ENCODE results near the gene SEMA3A.

SEMA3A gene

GRCh38 chr7:84144935-84145334 is 49.7 kb downstream of the SEMA3A start:
- no peaks in the 10 kb centered on the region for H3K36me3 ChIP-seq (ENCODE audit: control insufficient read depth, insufficient read depth, low read length)
- H3K4me3 ChIP-seq (ENCODE audit: low read length): no peak overlapping the region
- no peaks in the 10 kb centered on the region for H3K27me3 ChIP-seq (ENCODE audit: control insufficient read depth, insufficient read depth, low read length)
- H3K9ac ChIP-seq (ENCODE audit: low read length): no peak overlapping the region
- no peaks in the 10 kb centered on the region for H3K4me1 ChIP-seq (ENCODE audit: control insufficient read depth, insufficient read depth, low read length)
- no peaks in the 10 kb centered on the region for H3K9me3 ChIP-seq (ENCODE audit: control insufficient read depth, low read length)

DNA sequence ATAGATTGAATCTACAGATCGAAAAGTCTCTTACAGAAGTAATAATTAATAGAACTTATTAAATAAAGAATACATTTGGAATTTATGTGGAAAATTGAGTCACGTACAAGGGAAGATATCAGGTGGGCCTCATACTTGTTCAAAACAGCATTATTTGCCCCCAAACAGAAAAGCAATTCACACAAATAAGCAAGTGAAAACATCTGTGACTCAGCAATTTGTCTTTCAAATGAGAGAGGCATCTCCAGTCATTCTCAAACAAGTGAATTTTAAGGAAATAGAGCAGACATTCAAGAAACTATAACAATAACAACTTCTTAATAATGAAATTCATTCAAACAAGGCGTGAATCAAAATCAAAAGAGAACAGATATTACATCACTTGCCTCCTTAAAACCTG is 50.1 kb downstream of the SEMA3A start:
- Histone ChIP-seq H3K27me3 (ENCODE audit: control insufficient read depth, insufficient read depth, low read length) (no peaks in the 10 kb centered on the region), H3K36me3 (ENCODE audit: control insufficient read depth, insufficient read depth, low read length) (no peaks in the 10 kb centered on the region), H3K4me3 (ENCODE audit: low read length) (no peak overlapping the region), H3K4me1 (ENCODE audit: control insufficient read depth, insufficient read depth, low read length) (no peaks in the 10 kb centered on the region), H3K9me3 (ENCODE audit: control insufficient read depth, low read length) (no peaks in the 10 kb centered on the region), H3K9ac (ENCODE audit: low read length) (no peak overlapping the region)

DNA sequence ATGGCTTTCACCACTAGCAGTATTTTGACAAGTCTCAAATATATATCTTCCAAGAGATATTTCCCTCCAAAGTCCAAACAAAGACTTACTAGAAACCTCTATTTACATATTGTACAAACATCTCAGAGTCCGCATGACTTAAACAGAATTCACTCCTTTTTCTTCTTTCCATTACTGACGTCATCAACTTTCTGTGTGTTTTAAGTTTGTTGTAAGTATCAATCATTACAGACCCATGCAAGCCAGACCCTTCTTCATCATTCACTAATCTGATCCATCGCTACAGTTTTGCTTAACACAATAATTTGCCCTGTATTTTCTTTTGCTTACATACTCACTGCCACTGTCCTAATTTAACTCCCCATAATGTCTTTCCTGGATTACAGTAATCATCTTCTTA is 51.9 kb downstream of the SEMA3A start:
- no peaks in the 10 kb centered on the region for H3K36me3 ChIP-seq (ENCODE audit: control insufficient read depth, insufficient read depth, low read length)
- no peaks in the 10 kb centered on the region for H3K4me1 ChIP-seq (ENCODE audit: control insufficient read depth, insufficient read depth, low read length)
- no peak overlapping the region for H3K4me3 ChIP-seq (ENCODE audit: low read length)
- H3K9me3 ChIP-seq (ENCODE audit: control insufficient read depth, low read length): no peaks in the 10 kb centered on the region
- H3K27me3 ChIP-seq (ENCODE audit: control insufficient read depth, insufficient read depth, low read length): no peaks in the 10 kb centered on the region
- H3K9ac ChIP-seq (ENCODE audit: low read length): no peak overlapping the region

DNA sequence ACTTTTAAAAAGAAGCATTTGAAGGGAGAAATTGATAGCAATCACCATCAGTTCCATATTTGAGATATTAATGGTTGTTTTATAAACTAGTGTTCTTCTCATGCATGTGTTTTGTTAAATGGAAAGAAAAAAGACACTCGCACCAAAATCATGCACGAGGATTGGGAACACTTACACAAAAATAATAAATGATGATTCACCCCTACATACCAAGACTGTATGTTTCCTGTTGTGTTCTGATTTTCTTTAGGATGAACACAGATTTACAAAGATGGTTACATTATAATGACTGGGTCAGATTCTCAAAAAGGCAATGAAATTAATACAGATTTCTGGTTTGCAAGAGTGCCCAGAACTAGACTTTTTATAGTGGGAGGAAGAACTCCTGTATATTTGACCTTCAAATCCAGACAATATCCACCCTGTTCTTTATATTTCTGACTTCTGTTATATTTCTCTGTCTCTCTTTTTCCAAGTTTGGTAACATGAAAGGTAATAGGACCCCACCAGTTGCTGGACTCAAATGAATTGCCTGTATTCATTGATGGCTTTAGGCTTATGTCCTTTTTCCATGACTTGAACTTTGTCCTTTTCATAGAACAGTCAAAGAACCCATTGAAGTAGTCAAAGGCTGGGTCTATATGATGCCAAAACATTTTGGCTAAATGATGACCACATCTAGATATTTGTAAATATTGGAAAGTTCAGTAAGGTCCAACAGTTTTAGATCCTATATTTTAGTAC is 54.4 kb downstream of the SEMA3A start:
- no peaks in the 10 kb centered on the region for H3K9me3 ChIP-seq (ENCODE audit: control insufficient read depth, low read length)
- H3K9ac ChIP-seq (ENCODE audit: low read length): no peak overlapping the region
- H3K4me3 ChIP-seq (ENCODE audit: low read length): no peak overlapping the region
- no peaks in the 10 kb centered on the region for H3K36me3 ChIP-seq (ENCODE audit: control insufficient read depth, insufficient read depth, low read length)
- no peaks in the 10 kb centered on the region for H3K27me3 ChIP-seq (ENCODE audit: control insufficient read depth, insufficient read depth, low read length)
- no peaks in the 10 kb centered on the region for H3K4me1 ChIP-seq (ENCODE audit: control insufficient read depth, insufficient read depth, low read length)

- Histone ChIP-seq H3K4me1 (ENCODE audit: control insufficient read depth, insufficient read depth, low read length) (no peaks in the 10 kb centered on the region), H3K36me3 (ENCODE audit: control insufficient read depth, insufficient read depth, low read length) (no peaks in the 10 kb centered on the region), H3K9ac (ENCODE audit: low read length) (no peak overlapping the region), H3K4me3 (ENCODE audit: low read length) (no peak overlapping the region), H3K27me3 (ENCODE audit: control insufficient read depth, insufficient read depth, low read length) (no peaks in the 10 kb centered on the region), H3K9me3 (ENCODE audit: control insufficient read depth, low read length) (no peaks in the 10 kb centered on the region)
These were observed 56.2 kb downstream of the SEMA3A start for GRCh38 chr7:84138411-84138810.

DNA sequence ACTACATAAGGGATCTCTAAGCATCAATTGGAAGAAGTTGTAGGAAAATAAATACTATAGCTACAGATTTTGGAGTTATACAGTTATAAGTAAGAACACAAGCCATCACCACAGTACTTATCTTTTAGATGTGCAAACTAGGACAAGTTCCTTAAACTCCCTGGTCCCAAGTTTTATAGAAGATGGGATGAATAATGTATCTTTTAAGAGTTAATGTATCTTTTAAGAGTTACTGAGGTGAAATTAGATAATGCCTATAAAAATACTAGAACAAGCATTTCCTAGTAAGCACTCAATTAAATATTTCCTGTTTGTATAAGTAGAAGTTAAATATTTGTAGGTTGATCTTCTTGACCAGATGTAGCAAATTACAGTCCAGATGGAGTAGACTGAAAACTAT is 56.8 kb downstream of the SEMA3A start:
- Histone ChIP-seq H3K27me3 (ENCODE audit: control insufficient read depth, insufficient read depth, low read length) (no peaks in the 10 kb centered on the region), H3K9ac (ENCODE audit: low read length) (no peak overlapping the region), H3K4me3 (ENCODE audit: low read length) (no peak overlapping the region), H3K36me3 (ENCODE audit: control insufficient read depth, insufficient read depth, low read length) (no peaks in the 10 kb centered on the region), H3K9me3 (ENCODE audit: control insufficient read depth, low read length) (no peaks in the 10 kb centered on the region), H3K4me1 (ENCODE audit: control insufficient read depth, insufficient read depth, low read length) (no peaks in the 10 kb centered on the region)

GRCh38 chr7:84136809-84137208 is 57.8 kb downstream of the SEMA3A start:
- no peaks in the 10 kb centered on the region for H3K36me3 ChIP-seq (ENCODE audit: control insufficient read depth, insufficient read depth, low read length)
- H3K27me3 ChIP-seq (ENCODE audit: control insufficient read depth, insufficient read depth, low read length): no peaks in the 10 kb centered on the region
- H3K9ac ChIP-seq (ENCODE audit: low read length): no peak overlapping the region
- H3K4me1 ChIP-seq (ENCODE audit: control insufficient read depth, insufficient read depth, low read length): no peaks in the 10 kb centered on the region
- no peaks in the 10 kb centered on the region for H3K9me3 ChIP-seq (ENCODE audit: control insufficient read depth, low read length)
- no peak overlapping the region for H3K4me3 ChIP-seq (ENCODE audit: low read length)

GRCh38 chr7:84136336-84136735 is 58.3 kb downstream of the SEMA3A start:
- Histone ChIP-seq H3K4me1 (ENCODE audit: control insufficient read depth, insufficient read depth, low read length) (no peaks in the 10 kb centered on the region), H3K4me3 (ENCODE audit: low read length) (no peak overlapping the region), H3K9ac (ENCODE audit: low read length) (no peak overlapping the region), H3K9me3 (ENCODE audit: control insufficient read depth, low read length) (no peaks in the 10 kb centered on the region), H3K36me3 (ENCODE audit: control insufficient read depth, insufficient read depth, low read length) (no peaks in the 10 kb centered on the region), H3K27me3 (ENCODE audit: control insufficient read depth, insufficient read depth, low read length) (no peaks in the 10 kb centered on the region)

- H3K9ac ChIP-seq (ENCODE audit: low read length): no peak overlapping the region
- no peaks in the 10 kb centered on the region for H3K9me3 ChIP-seq (ENCODE audit: control insufficient read depth, low read length)
- H3K27me3 ChIP-seq (ENCODE audit: control insufficient read depth, insufficient read depth, low read length): no peaks in the 10 kb centered on the region
- no peak overlapping the region for H3K4me3 ChIP-seq (ENCODE audit: low read length)
- H3K36me3 ChIP-seq (ENCODE audit: control insufficient read depth, insufficient read depth, low read length): no peaks in the 10 kb centered on the region
- H3K4me1 ChIP-seq (ENCODE audit: control insufficient read depth, insufficient read depth, low read length): no peaks in the 10 kb centered on the region
These were observed 60.4 kb downstream of the SEMA3A start for GRCh38 chr7:84134169-84134568.

- Histone ChIP-seq H3K36me3 (ENCODE audit: control insufficient read depth, insufficient read depth, low read length) (no peaks in the 10 kb centered on the region), H3K9ac (ENCODE audit: low read length) (no peak overlapping the region), H3K27me3 (ENCODE audit: control insufficient read depth, insufficient read depth, low read length) (no peaks in the 10 kb centered on the region)
These were observed 68.9 kb downstream of the SEMA3A start for GRCh38 chr7:84125654-84126053.

DNA sequence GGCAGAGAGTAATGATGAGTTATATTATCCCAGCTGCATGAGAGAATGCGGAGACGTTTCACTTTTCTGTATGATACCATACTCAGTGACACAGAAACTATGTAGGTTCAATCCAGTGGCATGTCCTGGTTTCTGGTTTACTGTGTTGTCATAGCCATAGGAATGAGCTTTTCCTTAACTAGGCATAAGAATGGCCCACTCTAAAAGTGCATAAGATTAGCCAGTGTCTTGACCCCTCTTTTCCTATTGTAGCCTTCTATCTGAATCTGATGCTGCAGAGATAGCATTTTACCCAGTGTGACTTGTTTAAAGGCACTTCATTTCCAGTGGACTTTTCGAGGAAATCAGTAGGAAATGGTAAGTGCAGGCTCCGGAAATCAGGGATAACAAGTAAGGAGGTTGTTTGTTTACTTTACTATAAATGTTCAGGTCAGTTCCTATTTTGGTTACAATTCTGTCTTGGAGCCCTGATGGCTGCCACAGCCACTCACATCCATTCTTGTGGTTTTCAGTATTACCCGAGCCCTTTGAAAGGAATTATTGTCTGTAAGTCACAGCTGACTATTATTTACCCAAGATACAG is 70.5 kb downstream of the SEMA3A start:
- Histone ChIP-seq H3K27me3 (ENCODE audit: control insufficient read depth, insufficient read depth, low read length) (no peaks in the 10 kb centered on the region), H3K9me3 (ENCODE audit: control insufficient read depth, low read length) (no peaks in the 10 kb centered on the region), H3K9ac (ENCODE audit: low read length) (no peak overlapping the region), H3K4me3 (ENCODE audit: low read length) (no peak overlapping the region), H3K36me3 (ENCODE audit: control insufficient read depth, insufficient read depth, low read length) (no peaks in the 10 kb centered on the region), H3K4me1 (ENCODE audit: control insufficient read depth, insufficient read depth, low read length) (no peaks in the 10 kb centered on the region)

More at GRCh38 chr7:84125654-84126053, 68.9 kb downstream of the SEMA3A start:
- no peaks in the 10 kb centered on the region for H3K4me1 ChIP-seq (ENCODE audit: control insufficient read depth, insufficient read depth, low read length)
- H3K4me3 ChIP-seq (ENCODE audit: low read length): no peak overlapping the region
- H3K9me3 ChIP-seq (ENCODE audit: control insufficient read depth, low read length): no peaks in the 10 kb centered on the region

DNA sequence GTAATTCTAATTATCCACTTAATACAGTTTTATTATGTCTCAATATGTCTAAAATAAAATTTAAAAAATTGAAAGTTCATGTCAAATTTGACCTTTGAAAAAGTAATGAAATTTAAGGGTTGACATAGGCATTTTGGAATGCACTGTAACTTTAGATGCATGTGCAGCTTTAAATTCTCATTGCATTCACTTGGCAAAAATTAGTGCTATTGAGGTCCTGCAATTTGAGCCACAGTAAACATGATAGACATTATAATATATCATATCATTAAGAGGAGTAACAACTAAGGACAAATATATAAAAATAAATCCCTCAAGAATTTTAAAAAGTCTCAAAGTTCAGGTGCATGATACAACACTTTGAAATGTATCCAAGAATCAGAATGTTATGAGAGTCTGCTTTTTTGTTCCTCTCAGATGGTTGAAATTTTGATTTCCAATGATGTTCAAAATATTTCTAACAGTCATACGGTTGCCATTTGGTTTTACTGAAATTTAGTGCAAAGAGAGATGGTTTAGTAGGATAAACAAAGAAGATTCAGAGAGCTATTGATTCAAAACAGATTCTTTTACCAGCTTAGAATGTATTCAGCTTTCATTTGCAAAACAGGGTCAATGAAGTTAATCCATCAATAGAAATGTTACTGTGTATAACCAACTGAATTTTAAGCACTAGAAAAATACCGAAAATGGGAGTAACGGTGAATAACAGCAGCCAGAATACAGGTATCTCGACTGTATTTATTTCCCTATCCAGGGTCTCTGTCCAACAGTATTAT is 71.8 kb downstream of the SEMA3A start:
- H3K4me1 ChIP-seq (ENCODE audit: control insufficient read depth, insufficient read depth, low read length): no peaks in the 10 kb centered on the region
- no peak overlapping the region for H3K9ac ChIP-seq (ENCODE audit: low read length)
- no peak overlapping the region for H3K4me3 ChIP-seq (ENCODE audit: low read length)
- no peaks in the 10 kb centered on the region for H3K27me3 ChIP-seq (ENCODE audit: control insufficient read depth, insufficient read depth, low read length)
- no peaks in the 10 kb centered on the region for H3K36me3 ChIP-seq (ENCODE audit: control insufficient read depth, insufficient read depth, low read length)
- H3K9me3 ChIP-seq (ENCODE audit: control insufficient read depth, low read length): no peaks in the 10 kb centered on the region

All from mucosa of stomach (tissue), 1 donor.